Measurements from ENCODE around the gene SUV39H1. TPM values are rescaled to one million over a fixed set of nuclear protein-coding genes. Genes with fewer than 3 reads are reported as not detected.

The SUV39H1 gene
- total RNA-seq, 1 experiment from 2014 or later, result 19.6 TPM

GRCh38 chrX:48715876-48716502, 19.5 kb downstream of the SUV39H1 start:
- Histone ChIP-seq H3K4me3 (ENCODE audit: insufficient read depth, low read depth, low read length) (no peak overlapping the region), H3K27me3 (ENCODE audit: control insufficient read depth, insufficient read depth, low read length) (no peaks in the 10 kb centered on the region; the same call in 1 of the 2 replicates), H3K36me3 (replicated peaks; ENCODE audit: control insufficient read depth, insufficient read depth, low read length) (no peaks in the 10 kb centered on the region)
- no peak for DNase-seq

DNA sequence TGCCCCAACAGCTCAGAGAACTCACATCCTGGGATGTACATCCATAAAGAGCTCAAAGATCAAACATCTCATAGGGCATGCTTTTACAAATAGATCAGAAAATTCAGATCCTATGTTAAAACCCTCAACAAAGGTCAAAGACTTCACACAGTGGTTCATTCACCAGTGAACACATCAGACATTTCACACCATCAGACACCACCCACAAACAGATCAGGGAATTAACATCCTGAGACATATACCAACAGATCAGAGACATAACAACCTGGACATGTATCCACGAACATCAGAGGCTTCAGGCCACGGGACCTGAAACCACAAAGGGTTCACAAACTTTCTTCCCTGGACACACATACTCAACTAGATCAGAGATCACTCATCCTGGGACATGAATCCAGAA, 23.4 kb downstream of the SUV39H1 start:
- H3K27me3 ChIP-seq (ENCODE audit: control insufficient read depth, insufficient read depth, low read length), result no peaks in the 10 kb centered on the region
- H3K36me3 ChIP-seq (replicated peaks; ENCODE audit: control insufficient read depth, insufficient read depth, low read length), result no peaks in the 10 kb centered on the region
- H3K4me3 ChIP-seq (ENCODE audit: insufficient read depth, low read depth, low read length), result no peak overlapping the region
- no peak for DNase-seq

GRCh38 chrX:48720577-48721250, 24.2 kb downstream of the SUV39H1 start:
- Histone ChIP-seq H3K36me3 (replicated peaks; ENCODE audit: control insufficient read depth, insufficient read depth, low read length) (no peaks in the 10 kb centered on the region), H3K27me3 (ENCODE audit: control insufficient read depth, insufficient read depth, low read length) (no peaks in the 10 kb centered on the region), H3K4me3 (ENCODE audit: insufficient read depth, low read depth, low read length) (no peak overlapping the region)
- no peak for DNase-seq

DNA sequence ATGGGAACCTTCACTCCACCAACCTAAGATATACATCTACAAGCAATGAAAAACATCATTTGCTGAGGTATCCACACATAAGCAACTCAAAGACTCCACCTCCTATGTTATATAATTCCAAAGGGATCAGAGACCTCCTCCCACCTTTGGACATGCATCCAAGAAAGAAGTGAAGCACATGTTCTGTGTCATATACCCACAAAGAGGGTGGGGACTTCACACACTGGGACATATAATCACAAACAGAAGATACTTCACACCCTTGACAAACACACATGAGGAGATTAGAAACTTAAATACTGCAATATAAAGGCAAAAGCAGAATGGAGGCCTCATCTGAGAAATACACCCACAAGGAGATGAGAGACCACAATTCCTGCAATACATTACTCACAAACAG, 25.4 kb downstream of the SUV39H1 start:
- DNase-seq, result no peak
- Histone ChIP-seq H3K4me3 (ENCODE audit: insufficient read depth, low read depth, low read length) (no peak overlapping the region), H3K36me3 (replicated peaks; ENCODE audit: control insufficient read depth, insufficient read depth, low read length) (no peaks in the 10 kb centered on the region), H3K27me3 (ENCODE audit: control insufficient read depth, insufficient read depth, low read length) (no peaks in the 10 kb centered on the region)

DNA sequence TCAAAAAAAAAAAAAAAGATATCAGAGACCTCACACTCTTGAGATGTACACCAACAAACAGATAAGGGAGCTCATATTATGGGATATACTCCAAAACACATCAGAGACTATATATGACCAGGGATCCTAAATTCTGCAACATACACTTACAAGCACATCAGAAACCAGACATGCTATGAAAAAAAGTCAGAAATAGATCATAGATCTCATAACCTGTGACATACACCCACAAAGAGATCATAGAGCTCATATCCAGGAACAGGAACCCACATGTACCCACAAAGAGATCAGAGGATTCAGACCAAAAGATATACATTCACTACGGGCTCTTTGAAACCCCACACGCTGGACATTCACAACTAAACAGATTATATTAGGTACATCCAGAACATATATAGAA, 30.1 kb downstream of the SUV39H1 start:
- Histone ChIP-seq H3K36me3 (replicated peaks; ENCODE audit: control insufficient read depth, insufficient read depth, low read length) (no peaks in the 10 kb centered on the region), H3K4me3 (ENCODE audit: insufficient read depth, low read depth, low read length) (no peak overlapping the region), H3K27me3 (ENCODE audit: control insufficient read depth, insufficient read depth, low read length) (no peaks in the 10 kb centered on the region)
- no peak for DNase-seq

GRCh38 chrX:48728653-48729052, 32.1 kb downstream of the SUV39H1 start:
- no peak for DNase-seq

DNA sequence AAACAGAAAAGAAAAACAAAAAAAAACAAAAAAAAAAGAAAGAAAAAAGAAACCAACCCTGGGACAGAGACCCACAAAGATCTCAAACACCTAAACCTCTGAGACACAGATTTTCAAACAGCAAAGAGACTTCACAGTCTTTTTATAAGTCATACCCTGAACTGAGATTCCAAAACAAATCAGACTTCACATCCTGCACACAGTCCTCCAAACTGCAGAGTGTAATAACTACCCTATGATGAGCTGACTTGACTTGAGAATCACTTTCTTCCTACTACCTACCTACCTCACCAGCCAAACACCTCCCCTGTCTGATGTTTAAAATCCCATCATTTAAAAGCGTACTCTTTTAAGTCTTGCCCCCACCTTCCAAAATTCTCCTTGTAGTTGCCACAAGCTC, 39.8 kb downstream of the SUV39H1 start:
- H3K4me3 ChIP-seq (ENCODE audit: insufficient read depth, low read depth, low read length), result no peak overlapping the region
- no peaks in the 10 kb centered on the region for H3K36me3 ChIP-seq (replicated peaks; ENCODE audit: control insufficient read depth, insufficient read depth, low read length)
- no peak for DNase-seq
- no peaks in the 10 kb centered on the region for H3K27me3 ChIP-seq (ENCODE audit: control insufficient read depth, insufficient read depth, low read length)

More at GRCh38 chrX:48728653-48729052, 32.1 kb downstream of the SUV39H1 start:
- H3K4me3 ChIP-seq (ENCODE audit: insufficient read depth, low read depth, low read length), result no peak overlapping the region
- no peaks in the 10 kb centered on the region for H3K36me3 ChIP-seq (replicated peaks; ENCODE audit: control insufficient read depth, insufficient read depth, low read length)
- H3K27me3 ChIP-seq (ENCODE audit: control insufficient read depth, insufficient read depth, low read length), result no peaks in the 10 kb centered on the region

GRCh38 chrX:48736878-48737212, 40.3 kb downstream of the SUV39H1 start:
- Histone ChIP-seq H3K27me3 (ENCODE audit: control insufficient read depth, insufficient read depth, low read length) (no peaks in the 10 kb centered on the region), H3K4me3 (ENCODE audit: insufficient read depth, low read depth, low read length) (no peak overlapping the region), H3K36me3 (replicated peaks; ENCODE audit: control insufficient read depth, insufficient read depth, low read length) (no peaks in the 10 kb centered on the region)
- no peak for DNase-seq

- H3K36me3 ChIP-seq (replicated peaks; ENCODE audit: control insufficient read depth, insufficient read depth, low read length), result no peaks in the 10 kb centered on the region
- H3K27me3 ChIP-seq (ENCODE audit: control insufficient read depth, insufficient read depth, low read length), result no peaks in the 10 kb centered on the region
- DNase-seq, result peak; percentile 90
- H3K4me3 ChIP-seq (ENCODE audit: insufficient read depth, low read depth, low read length), result peak overlapping the region; percentile 59
Measured at GRCh38 chrX:48737213-48737938, 40.8 kb downstream of the SUV39H1 start.

DNA sequence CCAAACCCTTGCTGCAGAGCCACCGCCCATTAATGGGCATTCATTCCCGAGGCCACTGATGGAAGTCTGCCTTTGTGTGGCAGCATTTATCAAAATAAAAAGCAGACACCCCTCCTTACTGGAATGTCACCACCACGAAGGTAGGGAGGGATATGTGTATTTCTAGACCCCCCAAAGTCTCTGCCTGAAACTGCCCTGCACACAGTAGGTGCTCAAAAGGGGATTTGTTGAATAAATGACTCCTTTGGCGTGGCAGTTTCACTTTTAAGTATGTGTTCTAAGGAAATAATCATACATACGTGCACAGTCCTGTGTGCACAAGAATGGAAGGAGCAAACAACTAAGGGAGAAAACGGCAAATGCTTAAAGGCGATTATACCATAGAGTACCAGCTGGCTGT, 41.4 kb downstream of the SUV39H1 start:
- no peak for DNase-seq
- Histone ChIP-seq H3K4me3 (ENCODE audit: insufficient read depth, low read depth, low read length) (peak overlapping the region; percentile 59), H3K27me3 (ENCODE audit: control insufficient read depth, insufficient read depth, low read length) (no peaks in the 10 kb centered on the region), H3K36me3 (replicated peaks; ENCODE audit: control insufficient read depth, insufficient read depth, low read length) (no peaks in the 10 kb centered on the region)

DNA sequence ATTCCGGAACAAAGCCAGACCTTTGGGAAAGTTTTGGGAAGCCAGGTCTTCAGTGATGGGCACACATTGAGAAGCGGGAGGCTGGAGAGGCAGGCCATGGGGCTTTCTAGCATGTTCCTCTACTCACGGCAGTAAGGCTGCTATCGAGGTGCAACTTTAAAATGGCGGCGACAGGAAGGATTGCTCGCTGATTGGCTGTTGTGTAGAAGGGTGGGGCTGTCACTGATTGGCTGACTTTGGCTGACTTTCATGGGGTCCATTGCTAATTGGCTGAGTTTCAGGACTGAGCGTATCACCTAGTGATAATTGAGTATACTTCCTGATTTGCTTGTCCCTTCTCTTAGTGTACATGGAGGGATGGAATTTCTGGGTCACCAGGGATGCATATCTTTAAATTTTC, 45.3 kb downstream of the SUV39H1 start:
- no peak overlapping the region for H3K4me3 ChIP-seq (ENCODE audit: insufficient read depth, low read depth, low read length)
- H3K36me3 ChIP-seq (replicated peaks; ENCODE audit: control insufficient read depth, insufficient read depth, low read length), result no peaks in the 10 kb centered on the region

DNA sequence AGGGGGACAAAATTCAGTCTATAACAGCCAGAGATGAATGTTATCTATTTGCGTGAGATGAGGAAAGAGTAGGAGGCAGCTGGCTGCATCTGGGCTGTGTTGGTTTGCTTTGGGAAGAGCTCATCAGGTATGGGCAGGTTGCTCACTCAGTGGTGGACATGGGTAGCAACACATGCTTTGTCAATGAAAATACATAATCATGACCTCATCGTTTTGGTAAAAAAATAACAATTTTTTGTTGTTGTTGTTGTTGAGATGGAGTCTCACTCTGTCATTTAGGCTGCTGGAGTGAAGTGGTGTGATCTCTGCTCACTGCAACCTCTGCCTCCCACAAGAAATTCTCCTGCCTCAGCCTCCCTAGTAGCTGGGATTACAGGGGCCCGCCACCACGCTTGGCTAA, 48.7 kb downstream of the SUV39H1 start:
- no peaks in the 10 kb centered on the region for H3K27me3 ChIP-seq (ENCODE audit: control insufficient read depth, insufficient read depth, low read length)
- no peaks in the 10 kb centered on the region for H3K36me3 ChIP-seq (replicated peaks; ENCODE audit: control insufficient read depth, insufficient read depth, low read length)
- H3K4me3 ChIP-seq (ENCODE audit: insufficient read depth, low read depth, low read length), result no peak overlapping the region
- DNase-seq, result no peak

More for the DNA sequence above, 45.3 kb downstream of the SUV39H1 start:
- DNase-seq, result no peak
- H3K27me3 ChIP-seq (ENCODE audit: control insufficient read depth, insufficient read depth, low read length), result no peaks in the 10 kb centered on the region

GRCh38 chrX:48747415-48748016, 51.0 kb downstream of the SUV39H1 start:
- Histone ChIP-seq H3K4me3 (ENCODE audit: insufficient read depth, low read depth, low read length) (no peak overlapping the region), H3K27me3 (ENCODE audit: control insufficient read depth, insufficient read depth, low read length) (no peaks in the 10 kb centered on the region), H3K36me3 (replicated peaks; ENCODE audit: control insufficient read depth, insufficient read depth, low read length) (no peaks in the 10 kb centered on the region)
- peak; percentile 40 for DNase-seq

DNA sequence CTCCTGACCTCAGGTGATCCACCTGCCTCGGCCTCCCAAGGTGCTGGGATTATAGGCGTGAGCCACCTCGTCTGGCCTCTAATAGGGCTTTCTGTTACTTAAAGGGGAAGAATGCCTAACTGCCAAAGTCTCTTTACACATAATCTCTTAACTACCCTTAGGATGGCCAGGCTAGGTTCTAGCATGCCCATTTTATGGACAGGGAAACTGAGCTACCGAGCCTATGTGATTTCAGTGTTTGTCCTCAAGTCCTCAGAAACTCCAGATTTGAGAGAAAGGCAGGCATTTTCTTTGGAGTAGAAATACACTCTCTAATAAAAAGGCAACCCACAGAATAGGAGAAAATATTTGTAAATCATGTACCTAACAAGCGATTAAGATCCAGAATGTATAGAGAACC, 52.6 kb downstream of the SUV39H1 start:
- H3K36me3 ChIP-seq (replicated peaks; ENCODE audit: control insufficient read depth, insufficient read depth, low read length), result no peaks in the 10 kb centered on the region
- no peak overlapping the region for H3K4me3 ChIP-seq (ENCODE audit: insufficient read depth, low read depth, low read length)
- no peak for DNase-seq
- no peaks in the 10 kb centered on the region for H3K27me3 ChIP-seq (ENCODE audit: control insufficient read depth, insufficient read depth, low read length)

DNA sequence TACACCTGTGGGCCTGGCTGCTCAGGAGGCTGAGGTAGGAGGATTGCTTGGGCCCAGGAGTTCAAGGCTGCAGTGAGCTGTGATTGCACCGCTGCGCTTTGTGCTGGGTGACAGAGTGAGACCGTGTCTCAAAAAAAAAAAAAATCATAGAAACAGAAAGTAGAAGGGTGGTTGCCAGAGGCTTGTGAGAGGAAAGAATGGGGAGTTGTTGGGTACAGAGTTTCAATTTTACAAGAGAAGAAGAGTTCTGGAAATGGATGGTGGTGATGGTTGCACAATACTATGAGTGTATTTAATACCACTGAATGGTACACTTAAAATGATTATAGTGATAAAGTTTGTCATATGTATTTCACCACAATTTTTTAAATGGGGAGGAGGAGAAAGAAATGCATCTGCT, 54.8 kb downstream of the SUV39H1 start:
- DNase-seq, result no peak
- Histone ChIP-seq H3K27me3 (ENCODE audit: control insufficient read depth, insufficient read depth, low read length) (no peaks in the 10 kb centered on the region), H3K4me3 (ENCODE audit: insufficient read depth, low read depth, low read length) (no peak overlapping the region), H3K36me3 (replicated peaks; ENCODE audit: control insufficient read depth, insufficient read depth, low read length) (no peaks in the 10 kb centered on the region)

Data from H7 (cell line).